NB4 (cell line): ENCODE data around the gene SPAG8.
A peak's percentile ranks its signal among the peaks of the same experiment; 100 is the strongest.

Experiments used
- DNase-seq: peaks from one replicate; pipeline ENCODE4 v3.0.0; 2010; ENCODE audit warnings: low read depth
- H3K4me3 ChIP-seq: one replicate; pipeline ENCODE4 v1.5.1; 2011; ENCODE audit warnings: mild to moderate bottlenecking, low read depth, low read length, moderate library complexity
- MAX ChIP-seq: IDR thresholded peaks from 2 replicates; pipeline ENCODE4 v1.6.1; 2011; ENCODE audit warnings: low read depth, low read length
- MYC ChIP-seq: IDR thresholded peaks from 2 replicates; pipeline ENCODE4 v1.6.1; 2011; ENCODE audit warnings: low read depth, low read length
- POLR2A ChIP-seq: IDR thresholded peaks from 2 replicates; pipeline ENCODE4 v1.6.1; 2011; ENCODE audit warnings: mild to moderate bottlenecking; ENCODE audit not compliant: insufficient read length; ENCODE audit errors: extremely low read depth
- TF ChIP-seq, protein P1 (sequence below): IDR thresholded peaks from one replicate; pipeline ENCODE4 v1.5.1; 2012; ENCODE audit warnings: low read depth, low read length

SPAG8 gene

DNA sequence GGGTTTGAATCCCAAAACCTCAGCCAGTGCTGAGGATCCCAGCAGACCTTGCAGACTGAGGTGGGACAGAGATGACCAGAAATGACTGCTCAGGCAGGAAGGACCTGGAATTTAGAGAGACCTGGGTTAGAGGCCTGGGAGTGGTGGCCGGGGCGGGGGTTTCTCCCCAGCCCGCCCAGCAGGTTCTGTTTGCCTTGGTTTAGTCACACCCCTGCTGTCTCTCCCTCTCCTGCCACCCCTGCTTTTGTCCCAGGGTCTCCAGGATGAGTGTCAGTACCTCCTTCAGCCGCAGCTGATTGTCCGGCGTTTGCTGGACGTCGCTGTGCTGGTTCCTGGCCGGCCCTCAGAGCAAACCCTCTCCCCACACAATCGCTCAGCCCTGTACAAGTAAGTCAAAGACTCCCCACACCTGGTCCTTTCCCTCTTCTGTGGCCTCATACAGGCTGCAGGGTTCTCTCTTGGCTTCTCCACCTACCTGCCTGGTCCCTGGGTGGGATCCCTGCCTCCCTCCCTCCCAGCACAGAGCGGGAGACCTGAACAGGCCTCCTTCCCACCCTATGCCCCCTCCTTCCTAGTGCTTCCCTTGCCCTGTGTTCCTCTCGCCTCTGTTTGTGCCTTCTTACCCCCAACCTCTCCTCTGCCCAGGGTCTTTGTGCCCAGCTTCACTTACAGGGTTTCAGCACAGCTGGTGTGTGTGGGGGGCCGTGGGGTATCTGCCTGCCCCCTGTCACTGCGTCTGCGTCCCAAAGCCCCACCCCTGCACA is 29.0 kb upstream of the SPAG8 start:
- no peak for DNase-seq
- TF ChIP-seq MYC (no peak), POLR2A (no peak), MAX (no peak)
- TF ChIP-seq, protein P1, sequence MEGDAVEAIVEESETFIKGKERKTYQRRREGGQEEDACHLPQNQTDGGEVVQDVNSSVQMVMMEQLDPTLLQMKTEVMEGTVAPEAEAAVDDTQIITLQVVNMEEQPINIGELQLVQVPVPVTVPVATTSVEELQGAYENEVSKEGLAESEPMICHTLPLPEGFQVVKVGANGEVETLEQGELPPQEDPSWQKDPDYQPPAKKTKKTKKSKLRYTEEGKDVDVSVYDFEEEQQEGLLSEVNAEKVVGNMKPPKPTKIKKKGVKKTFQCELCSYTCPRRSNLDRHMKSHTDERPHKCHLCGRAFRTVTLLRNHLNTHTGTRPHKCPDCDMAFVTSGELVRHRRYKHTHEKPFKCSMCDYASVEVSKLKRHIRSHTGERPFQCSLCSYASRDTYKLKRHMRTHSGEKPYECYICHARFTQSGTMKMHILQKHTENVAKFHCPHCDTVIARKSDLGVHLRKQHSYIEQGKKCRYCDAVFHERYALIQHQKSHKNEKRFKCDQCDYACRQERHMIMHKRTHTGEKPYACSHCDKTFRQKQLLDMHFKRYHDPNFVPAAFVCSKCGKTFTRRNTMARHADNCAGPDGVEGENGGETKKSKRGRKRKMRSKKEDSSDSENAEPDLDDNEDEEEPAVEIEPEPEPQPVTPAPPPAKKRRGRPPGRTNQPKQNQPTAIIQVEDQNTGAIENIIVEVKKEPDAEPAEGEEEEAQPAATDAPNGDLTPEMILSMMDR: no peak
- no peak overlapping the region for H3K4me3 ChIP-seq

DNA sequence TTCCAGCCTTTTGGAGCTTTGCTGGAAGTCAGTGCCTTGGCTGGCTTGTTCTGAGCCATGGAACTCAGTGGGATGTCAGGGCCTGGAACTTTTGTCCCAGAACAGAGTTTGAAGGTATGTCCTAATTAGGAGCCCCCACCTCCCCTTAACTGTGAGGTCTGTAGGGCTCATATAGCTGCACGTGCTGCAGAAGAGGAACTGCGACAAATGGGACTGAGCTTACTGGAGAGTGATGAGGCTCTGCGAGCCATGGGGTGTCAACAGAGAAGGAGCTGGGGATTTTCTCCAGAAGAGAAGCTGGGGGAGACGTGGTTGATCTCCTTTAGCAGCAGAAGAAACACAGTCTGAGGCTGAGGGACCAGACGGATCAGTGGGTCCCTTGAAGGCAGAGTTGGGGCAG is 27.9 kb upstream of the SPAG8 start:
- TF ChIP-seq MAX (no peak), MYC (no peak), POLR2A (no peak)
- TF ChIP-seq, protein P1: no peak
- DNase-seq: no peak
- no peak overlapping the region for H3K4me3 ChIP-seq

DNA sequence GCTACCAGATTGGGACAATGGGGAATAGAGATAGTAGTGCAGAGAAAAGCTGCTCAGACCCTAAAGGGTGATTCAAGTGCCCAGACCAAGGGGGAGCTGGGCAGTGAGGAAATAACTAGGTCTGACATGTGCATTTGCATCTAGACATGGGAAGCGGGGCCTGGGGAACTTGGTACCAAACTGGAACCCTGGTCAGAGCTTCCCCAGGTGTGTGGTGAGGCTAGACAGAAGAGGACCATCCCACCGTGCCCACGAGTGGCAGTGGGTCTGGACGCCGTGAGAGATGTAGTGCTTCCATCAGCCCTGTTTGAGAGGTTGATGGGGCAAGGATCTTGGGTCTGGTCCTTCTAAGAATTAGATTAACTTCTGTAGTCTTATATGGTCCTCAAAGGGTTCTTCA is 24.5 kb upstream of the SPAG8 start:
- no peak for DNase-seq
- no peak overlapping the region for H3K4me3 ChIP-seq
- TF ChIP-seq, protein P1: no peak
- TF ChIP-seq MAX (no peak), MYC (no peak), POLR2A (no peak)

- no peak for DNase-seq
These were observed 23.7 kb upstream of the SPAG8 start for GRCh38 chr9:35835766-35836165.

DNA sequence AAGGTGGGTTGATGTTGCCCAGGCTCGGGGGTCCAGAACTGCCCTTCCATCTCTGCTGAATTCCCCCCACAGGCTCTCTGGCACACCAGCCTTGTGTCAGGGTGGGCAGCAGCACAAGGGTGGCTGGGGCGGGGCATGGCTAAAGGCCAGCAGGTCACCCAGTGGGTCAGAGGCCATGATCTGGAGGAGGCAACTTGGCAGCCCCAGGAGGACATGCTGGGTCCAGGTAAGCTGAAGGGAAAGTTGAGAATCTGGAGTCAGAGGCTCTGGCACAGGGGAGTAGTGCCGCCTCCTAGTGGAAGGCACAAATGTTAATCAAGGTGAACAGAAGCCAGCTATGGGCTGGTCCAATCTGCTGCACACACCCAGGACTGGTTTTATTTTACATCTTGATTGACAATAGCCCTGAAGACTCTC is 23.2 kb upstream of the SPAG8 start:
- no peak for DNase-seq
- no peak overlapping the region for H3K4me3 ChIP-seq
- TF ChIP-seq POLR2A: no peak
- TF ChIP-seq, protein P1: peak; percentile 19

More at GRCh38 chr9:35835766-35836165, 23.7 kb upstream of the SPAG8 start:
- TF ChIP-seq POLR2A (no peak), MYC (no peak), MAX (no peak)
- TF ChIP-seq, protein P1: no peak
- no peak overlapping the region for H3K4me3 ChIP-seq
